Mononuclear cell (primary cell): ENCODE measurements around the gene UVRAG. TPM values are rescaled to one million over a fixed set of nuclear protein-coding genes. Genes with fewer than 3 reads are reported as not detected.
"Not testable (repeated sequence)": the region's sequence is repeated elsewhere in the genome, so short reads cannot be mapped to it uniquely, and the experiment has no call there.

Experiments used
- H3K27me3 ChIP-seq: 2 replicates; pipeline ENCODE4 v1.6.0; 2011; ENCODE audit warnings: low read length, control low read depth; ENCODE audit not compliant: insufficient read depth
- H3K4me1 ChIP-seq: 2 replicates; pipeline ENCODE4 v1.5.1; 2011; ENCODE audit warnings: mild to moderate bottlenecking, low read length, control low read depth; ENCODE audit not compliant: insufficient read depth
- H3K4me3 ChIP-seq: 2 replicates; pipeline ENCODE4 v1.5.1; 2011; ENCODE audit warnings: mild to moderate bottlenecking, low read length, moderate library complexity
- H3K9me3 ChIP-seq: 2 replicates; pipeline ENCODE4 v1.5.1; 2011; ENCODE audit warnings: low read depth, mild to moderate bottlenecking, control low read depth, low read length
- total RNA-seq: library from RNA; depleted of rRNA; stranded (reverse); fragments of >200 nt; gene quantifications from one replicate; pipeline ENCODE4 v1.2.3, GENCODE V29; 2012

UVRAG gene
- total RNA-seq, 1 donor, result 42.5 TPM

DNA sequence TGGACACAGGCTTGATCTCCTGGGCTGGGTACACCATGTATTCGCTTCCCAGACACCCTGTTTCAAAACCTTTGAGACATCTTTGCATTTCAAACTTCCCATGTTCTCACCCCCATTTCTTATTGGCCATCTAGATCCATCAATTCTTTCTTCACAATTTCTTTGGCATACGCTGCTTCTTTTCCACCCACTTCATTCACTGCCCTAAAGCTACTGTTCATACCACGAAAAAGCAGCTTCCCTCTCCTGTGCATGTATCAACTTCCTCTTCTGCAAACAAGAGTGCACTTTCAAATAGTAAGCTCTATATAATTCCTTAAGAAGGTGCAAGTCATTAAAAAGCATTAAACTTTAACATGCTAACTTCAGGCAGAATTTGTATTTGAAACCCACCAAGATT lies 21.4 kb downstream of the UVRAG start:
- H3K9me3 ChIP-seq, result no peaks in the 10 kb centered on the region
- no peak overlapping the region for H3K4me3 ChIP-seq
- H3K4me1 ChIP-seq, result peaks cover 33% of the 10 kb centered on the region
- no peaks in the 10 kb centered on the region for H3K27me3 ChIP-seq

- H3K27me3 ChIP-seq, result no peaks in the 10 kb centered on the region
- peaks cover 30% of the 10 kb centered on the region for H3K4me1 ChIP-seq
- H3K4me3 ChIP-seq, result no peak overlapping the region
Measured at GRCh38 chr11:75839851-75840250, 24.8 kb downstream of the UVRAG start.

GRCh38 chr11:75840522-75840921 lies 25.5 kb downstream of the UVRAG start:
- no peak overlapping the region for H3K4me3 ChIP-seq
- peaks cover 30% of the 10 kb centered on the region for H3K4me1 ChIP-seq
- H3K9me3 ChIP-seq, result no peaks in the 10 kb centered on the region
- H3K27me3 ChIP-seq, result no peaks in the 10 kb centered on the region

More at GRCh38 chr11:75839851-75840250, 24.8 kb downstream of the UVRAG start:
- H3K9me3 ChIP-seq, result no peaks in the 10 kb centered on the region

DNA sequence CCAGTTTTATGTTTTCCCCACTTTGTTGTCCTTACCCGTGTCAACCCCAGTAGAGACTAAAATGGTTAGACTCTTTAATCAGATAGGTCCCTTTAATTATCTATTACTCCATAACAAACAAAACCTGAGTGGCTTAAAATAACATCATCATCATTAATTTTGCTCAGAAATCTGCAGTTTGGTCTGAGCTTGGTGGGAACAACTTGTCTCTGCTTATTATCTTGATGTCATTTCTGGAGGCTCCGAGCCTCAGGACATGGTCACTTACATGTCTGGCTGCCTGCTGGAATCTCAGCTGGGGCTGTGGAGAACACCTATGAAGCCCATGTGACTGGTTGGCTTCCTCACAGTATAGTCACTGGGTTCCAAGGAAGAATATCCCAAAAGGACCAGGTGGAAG lies 26.7 kb downstream of the UVRAG start:
- H3K4me3 ChIP-seq, result no peak overlapping the region
- no peaks in the 10 kb centered on the region for H3K27me3 ChIP-seq
- peaks cover 18% of the 10 kb centered on the region for H3K4me1 ChIP-seq
- no peaks in the 10 kb centered on the region for H3K9me3 ChIP-seq

DNA sequence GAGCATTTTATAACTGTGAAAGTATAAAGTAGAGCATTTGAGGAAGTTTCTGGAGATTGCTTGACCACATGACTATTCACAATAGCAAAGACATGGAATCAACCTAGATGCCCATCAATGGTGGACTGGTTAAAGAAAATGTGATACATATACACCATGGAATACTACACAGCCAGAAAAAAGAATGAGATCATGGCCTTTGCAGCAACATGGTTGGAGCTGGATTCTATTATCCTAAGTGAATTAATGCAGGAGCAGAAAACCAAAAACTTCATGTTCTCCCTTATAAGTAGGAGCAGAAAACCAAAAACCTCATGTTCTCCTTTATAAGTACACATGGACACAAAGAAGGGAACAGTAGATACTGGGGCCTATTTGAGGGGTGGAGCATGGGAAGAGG lies 30.3 kb downstream of the UVRAG start:
- Histone ChIP-seq H3K27me3 (no peaks in the 10 kb centered on the region), H3K9me3 (no peaks in the 10 kb centered on the region), H3K4me3 (no peak overlapping the region)

DNA sequence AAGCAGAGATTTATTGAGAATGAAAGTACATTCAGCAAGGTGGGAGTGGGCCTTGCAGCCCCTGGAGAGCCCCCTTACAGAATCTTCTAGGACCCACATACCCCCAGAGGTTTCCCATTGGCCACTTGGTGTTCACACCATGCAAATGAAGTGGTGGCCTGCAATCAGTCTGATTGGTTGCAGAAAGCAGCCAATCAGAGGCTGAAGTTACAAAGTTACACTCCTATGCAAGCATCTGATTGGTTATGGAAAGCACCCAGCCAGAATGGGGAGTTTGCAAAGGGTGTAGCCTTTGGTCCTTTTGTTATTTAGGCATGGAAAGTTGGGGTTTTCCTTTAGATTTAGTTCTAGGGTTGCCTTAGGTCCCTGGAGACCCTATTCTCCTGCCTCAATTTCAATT lies 34.9 kb downstream of the UVRAG start:
- no peaks in the 10 kb centered on the region for H3K27me3 ChIP-seq
- H3K4me1 ChIP-seq, result peaks cover 18% of the 10 kb centered on the region
- no peak overlapping the region for H3K4me3 ChIP-seq
- no peaks in the 10 kb centered on the region for H3K9me3 ChIP-seq

More for the DNA sequence above, 30.3 kb downstream of the UVRAG start:
- peaks cover 7% of the 10 kb centered on the region for H3K4me1 ChIP-seq

DNA sequence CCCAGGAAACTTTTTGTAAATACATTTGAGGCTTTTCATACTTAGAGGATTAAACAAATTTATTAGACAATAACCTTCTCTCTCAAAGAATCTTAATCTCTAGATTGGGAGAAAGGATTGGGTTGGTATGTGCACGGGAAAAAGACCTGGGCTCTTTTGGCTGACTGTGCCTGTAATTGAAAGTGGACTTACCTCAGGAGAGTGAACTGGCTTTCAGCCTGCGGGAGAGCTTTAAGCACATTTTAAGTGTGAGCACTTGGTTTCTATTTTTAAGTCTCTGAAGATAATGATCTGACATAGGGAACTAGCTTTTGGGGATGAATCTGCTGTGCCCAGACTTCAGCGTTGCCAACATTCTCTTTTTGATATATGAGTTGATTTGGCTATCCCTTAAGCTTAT lies 35.8 kb downstream of the UVRAG start:
- Histone ChIP-seq H3K9me3 (no peaks in the 10 kb centered on the region), H3K4me3 (no peak overlapping the region), H3K27me3 (no peaks in the 10 kb centered on the region), H3K4me1 (peaks cover 18% of the 10 kb centered on the region)

GRCh38 chr11:75851203-75851602 lies 36.2 kb downstream of the UVRAG start:
- Histone ChIP-seq H3K9me3 (no peaks in the 10 kb centered on the region), H3K4me3 (no peak overlapping the region), H3K27me3 (no peaks in the 10 kb centered on the region), H3K4me1 (peaks cover 18% of the 10 kb centered on the region)

DNA sequence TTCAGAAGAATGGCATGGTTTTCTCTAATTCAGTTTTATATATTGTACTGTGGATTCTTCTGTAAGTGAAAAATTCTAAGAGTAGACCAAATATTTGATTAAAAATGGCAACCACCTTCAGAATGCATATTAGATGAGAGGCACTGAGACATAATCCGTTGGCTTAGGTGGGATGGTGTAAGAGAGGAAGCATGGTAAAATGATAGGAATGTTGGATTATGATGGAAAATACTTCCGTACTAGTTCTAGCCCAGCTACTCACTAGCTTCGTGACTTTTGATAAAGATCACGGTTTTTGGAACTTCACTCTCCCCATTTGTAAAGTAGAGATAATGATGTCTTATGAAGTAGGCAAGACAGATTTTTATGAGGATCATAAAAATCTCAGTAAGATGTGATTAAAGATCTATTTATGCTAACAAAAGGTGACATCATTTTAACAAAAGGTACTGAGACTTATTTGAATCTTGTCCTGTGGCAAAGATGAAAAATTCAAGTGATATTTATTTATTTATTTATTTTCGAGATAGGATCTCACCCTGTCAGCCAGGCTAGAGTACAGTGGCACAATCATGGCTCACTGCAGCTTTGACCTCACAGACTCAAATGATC lies 37.5 kb downstream of the UVRAG start:
- Histone ChIP-seq H3K4me1 (peaks cover 18% of the 10 kb centered on the region), H3K9me3 (no peaks in the 10 kb centered on the region), H3K27me3 (no peaks in the 10 kb centered on the region), H3K4me3 (no peak overlapping the region)

GRCh38 chr11:75853563-75853962 lies 38.6 kb downstream of the UVRAG start:
- not testable (repeated sequence) for H3K4me3 ChIP-seq, H3K27me3 ChIP-seq, H3K9me3 ChIP-seq
- peaks cover 18% of the 10 kb centered on the region for H3K4me1 ChIP-seq

DNA sequence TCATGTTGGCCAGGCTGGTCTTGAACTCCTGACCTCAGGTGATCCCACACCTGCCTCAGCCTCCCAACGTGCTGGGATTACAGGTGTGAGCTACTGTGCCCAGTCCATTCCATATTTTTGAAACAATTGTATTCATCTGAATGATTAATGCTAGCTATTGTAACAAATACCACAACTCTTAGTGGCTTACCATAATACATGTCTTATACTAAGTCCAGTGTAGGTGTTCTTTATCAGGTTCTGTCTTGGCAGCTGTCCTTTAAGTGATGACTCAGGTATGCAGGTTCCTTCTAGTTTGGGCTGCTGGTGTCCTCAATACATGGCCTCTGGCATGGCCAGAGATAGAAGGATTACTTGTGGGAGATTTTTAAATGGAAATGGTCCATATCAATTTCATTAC lies 39.0 kb downstream of the UVRAG start:
- Histone ChIP-seq H3K4me1 (peaks cover 18% of the 10 kb centered on the region), H3K9me3 (no peaks in the 10 kb centered on the region), H3K4me3 (no peak overlapping the region), H3K27me3 (no peaks in the 10 kb centered on the region)

GRCh38 chr11:75855206-75855605 lies 40.2 kb downstream of the UVRAG start:
- H3K9me3 ChIP-seq, result no peaks in the 10 kb centered on the region
- H3K4me1 ChIP-seq, result peaks cover 11% of the 10 kb centered on the region
- H3K27me3 ChIP-seq, result no peaks in the 10 kb centered on the region
- H3K4me3 ChIP-seq, result no peak overlapping the region

DNA sequence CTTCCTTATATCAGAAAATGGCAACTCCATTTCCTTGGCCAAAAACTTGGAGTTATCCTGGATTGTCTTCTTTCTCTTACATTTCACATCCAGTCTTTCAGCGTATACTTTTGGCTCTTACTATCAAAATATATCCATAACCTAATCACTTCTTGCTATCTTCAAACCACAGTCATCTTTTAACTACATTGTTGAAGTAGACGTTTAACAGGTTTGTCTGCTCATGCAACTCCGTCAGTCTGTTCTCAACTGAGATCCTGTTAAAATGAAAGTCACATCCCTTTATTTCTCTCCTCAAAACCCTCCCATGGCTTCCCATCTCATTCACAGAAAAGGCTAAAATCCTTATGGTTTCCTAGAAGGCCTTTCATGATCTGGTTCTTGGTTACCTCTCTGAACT lies 41.9 kb downstream of the UVRAG start:
- no peaks in the 10 kb centered on the region for H3K27me3 ChIP-seq
- H3K4me1 ChIP-seq, result no peaks in the 10 kb centered on the region
- no peaks in the 10 kb centered on the region for H3K9me3 ChIP-seq

DNA sequence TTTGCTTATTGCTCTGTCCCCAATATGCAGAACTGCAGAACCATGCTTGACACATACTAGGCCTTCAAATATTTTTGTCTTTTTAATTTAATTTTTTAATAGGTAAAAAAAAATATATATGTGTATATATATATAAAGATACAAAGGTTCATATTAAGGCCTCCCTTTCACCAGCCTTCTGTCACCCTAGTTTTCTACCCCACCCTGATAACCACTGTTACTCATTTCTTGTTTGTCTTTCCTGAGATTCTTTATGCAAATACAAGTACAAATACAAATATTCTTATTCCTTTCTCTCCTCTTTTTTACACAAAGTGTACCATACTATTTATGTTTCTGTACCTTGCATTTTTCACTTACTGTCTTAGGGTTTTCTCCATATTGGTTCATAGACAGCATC lies 43.0 kb downstream of the UVRAG start:
- Histone ChIP-seq H3K27me3 (no peaks in the 10 kb centered on the region), H3K4me1 (no peaks in the 10 kb centered on the region), H3K4me3 (no peak overlapping the region), H3K9me3 (no peaks in the 10 kb centered on the region)

More for the DNA sequence above, 41.9 kb downstream of the UVRAG start:
- no peak overlapping the region for H3K4me3 ChIP-seq

DNA sequence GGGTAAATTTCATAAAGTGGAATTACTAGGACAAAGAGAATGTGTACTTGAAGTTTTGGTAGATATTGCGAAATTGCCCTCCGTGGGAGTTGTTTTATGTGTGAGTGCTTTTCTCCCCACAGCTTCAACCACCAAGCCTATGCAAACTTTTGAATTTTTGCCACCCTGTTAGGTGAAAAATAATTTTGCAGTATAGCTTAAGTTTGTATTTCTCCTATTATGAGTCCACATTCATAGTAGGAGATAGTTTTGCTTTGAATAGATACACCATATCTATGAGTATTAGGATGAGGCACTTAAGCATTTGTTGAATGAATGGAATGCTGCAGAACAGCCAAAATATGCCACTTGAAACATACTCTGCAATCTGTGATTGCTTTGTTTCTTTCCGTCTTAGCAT lies 43.6 kb downstream of the UVRAG start:
- Histone ChIP-seq H3K9me3 (no peaks in the 10 kb centered on the region), H3K4me1 (no peaks in the 10 kb centered on the region), H3K4me3 (no peak overlapping the region)

DNA sequence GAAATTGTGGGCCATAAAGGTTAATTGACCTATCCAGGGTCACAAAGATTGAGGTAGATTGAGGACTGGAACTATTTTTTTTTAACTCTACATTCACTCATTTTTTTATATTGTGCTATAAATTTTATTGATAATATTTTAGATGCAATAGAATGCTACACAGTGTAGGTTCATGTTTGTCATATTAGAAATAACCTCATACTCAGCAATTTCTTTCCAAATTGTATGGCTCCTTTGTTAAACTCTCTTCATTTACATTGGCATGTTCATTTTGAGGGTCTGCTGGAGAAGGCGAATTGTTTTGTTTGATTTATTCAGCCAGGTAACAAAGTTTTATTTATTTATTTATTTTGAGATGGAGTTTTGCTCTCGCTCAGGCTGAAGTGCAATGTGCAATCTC lies 44.6 kb downstream of the UVRAG start:
- no peaks in the 10 kb centered on the region for H3K4me1 ChIP-seq
- no peaks in the 10 kb centered on the region for H3K9me3 ChIP-seq
- no peaks in the 10 kb centered on the region for H3K27me3 ChIP-seq
- no peak overlapping the region for H3K4me3 ChIP-seq

More for the DNA sequence above, 43.6 kb downstream of the UVRAG start:
- no peaks in the 10 kb centered on the region for H3K27me3 ChIP-seq
